ENCODE data around the gene RAET1G.

DNA sequence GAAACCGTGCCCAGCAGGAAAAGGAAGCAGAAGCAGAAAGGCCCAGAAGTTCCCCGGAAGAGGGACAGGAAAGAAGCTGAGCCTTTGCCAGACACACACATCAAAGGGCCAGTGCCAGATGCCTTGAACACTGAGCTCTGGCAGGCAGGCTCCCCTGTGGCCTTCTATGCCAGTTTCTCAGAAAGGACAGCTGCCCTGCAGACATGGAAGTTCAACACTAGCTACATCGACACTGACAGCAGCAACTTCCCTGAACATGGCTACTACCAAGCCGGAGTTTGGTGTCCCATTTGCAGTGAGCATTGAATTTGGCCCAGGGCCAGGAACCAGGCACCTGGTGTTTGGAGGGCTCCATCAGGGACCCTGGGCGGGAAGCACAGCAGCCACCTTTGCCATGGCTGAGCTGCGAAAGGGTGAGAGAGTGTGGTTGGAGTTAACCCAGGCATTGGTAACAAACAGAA lies 17.0 kb downstream of the RAET1G start:
- TF ChIP-seq, protein P1, sequence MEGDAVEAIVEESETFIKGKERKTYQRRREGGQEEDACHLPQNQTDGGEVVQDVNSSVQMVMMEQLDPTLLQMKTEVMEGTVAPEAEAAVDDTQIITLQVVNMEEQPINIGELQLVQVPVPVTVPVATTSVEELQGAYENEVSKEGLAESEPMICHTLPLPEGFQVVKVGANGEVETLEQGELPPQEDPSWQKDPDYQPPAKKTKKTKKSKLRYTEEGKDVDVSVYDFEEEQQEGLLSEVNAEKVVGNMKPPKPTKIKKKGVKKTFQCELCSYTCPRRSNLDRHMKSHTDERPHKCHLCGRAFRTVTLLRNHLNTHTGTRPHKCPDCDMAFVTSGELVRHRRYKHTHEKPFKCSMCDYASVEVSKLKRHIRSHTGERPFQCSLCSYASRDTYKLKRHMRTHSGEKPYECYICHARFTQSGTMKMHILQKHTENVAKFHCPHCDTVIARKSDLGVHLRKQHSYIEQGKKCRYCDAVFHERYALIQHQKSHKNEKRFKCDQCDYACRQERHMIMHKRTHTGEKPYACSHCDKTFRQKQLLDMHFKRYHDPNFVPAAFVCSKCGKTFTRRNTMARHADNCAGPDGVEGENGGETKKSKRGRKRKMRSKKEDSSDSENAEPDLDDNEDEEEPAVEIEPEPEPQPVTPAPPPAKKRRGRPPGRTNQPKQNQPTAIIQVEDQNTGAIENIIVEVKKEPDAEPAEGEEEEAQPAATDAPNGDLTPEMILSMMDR (conservative IDR thresholded peaks at IDR 0.05; ENCODE audit: low read depth, low read length), result no peak
- no peak for TF ChIP-seq EZH2 (IDR thresholded peaks at IDR 0.05; ENCODE audit: borderline replicate concordance, low read depth, low read length, poor library complexity, severe bottlenecking)
